Neuronal stem cell (in vitro differentiated cells): ENCODE data around the gene CDC14A.

Source experiments
- DNase-seq: peaks from one replicate; pipeline ENCODE4 v3.0.0-alpha.2; 2013; ENCODE audit warnings: low spot score
- H2AFZ ChIP-seq: one replicate; pipeline ENCODE4 v1.6.1; 2013; ENCODE audit warnings: mild to moderate bottlenecking, low read length, inconsistent platforms
- H2AK5ac ChIP-seq: 2 replicates; pipeline ENCODE4 v1.6.1; 2013; ENCODE audit warnings: low read depth, mild to moderate bottlenecking, inconsistent platforms, low read length, moderate library complexity, mixed read lengths
- H2BK120ac ChIP-seq: 2 replicates; pipeline ENCODE4 v1.6.1; 2013; ENCODE audit warnings: low read depth, mild to moderate bottlenecking, inconsistent platforms, low read length, moderate library complexity, mixed read lengths
- H2BK12ac ChIP-seq: one replicate; pipeline ENCODE4 v1.6.1; 2013; ENCODE audit warnings: low read length, inconsistent platforms
- H2BK15ac ChIP-seq: 2 replicates; pipeline ENCODE4 v1.6.1; 2013; ENCODE audit warnings: mild to moderate bottlenecking, low read length, inconsistent platforms, mixed read lengths
- H2BK5ac ChIP-seq: one replicate; pipeline ENCODE4 v1.6.1; 2013; ENCODE audit warnings: inconsistent platforms, mild to moderate bottlenecking, low read length, moderate library complexity
- H3K14ac ChIP-seq: one replicate; pipeline ENCODE4 v1.6.1; 2013; ENCODE audit warnings: low read length, inconsistent platforms
- H3K18ac ChIP-seq: 2 replicates; pipeline ENCODE4 v1.6.1; 2013; ENCODE audit warnings: low read length, inconsistent platforms
- H3K23ac ChIP-seq: 2 replicates; pipeline ENCODE4 v1.6.1; 2013; ENCODE audit warnings: low read depth, mild to moderate bottlenecking, mixed read lengths, low read length, inconsistent platforms; ENCODE audit not compliant: poor library complexity
- H3K27ac ChIP-seq: replicated peaks from 3 replicates; pipeline ENCODE4 v1.5.1; 2013; ENCODE audit warnings: low read length, inconsistent platforms
- H3K27me3 ChIP-seq, 3 experiments: 2 replicates each; pipeline ENCODE4 v1.6.1; 2013; ENCODE audit warnings: low read length in 3 of 3, mild to moderate bottlenecking in 2 of 3, inconsistent platforms in 1 of 3, low read depth in 1 of 3, mixed read lengths in 1 of 3, moderate library complexity in 1 of 3; ENCODE audit not compliant: control insufficient read depth in 3 of 3, insufficient read depth in 3 of 3
- H3K36me3 ChIP-seq, 2 donors: replicated peaks in 1 of 2; 2 replicates each; pipeline ENCODE4 v1.6.1; 2013; ENCODE audit warnings: low read length in 2 of 2; ENCODE audit not compliant: control insufficient read depth in 2 of 2, insufficient read depth in 2 of 2
- H3K4ac ChIP-seq: 2 replicates; pipeline ENCODE4 v1.6.1; 2013; ENCODE audit warnings: inconsistent platforms, mild to moderate bottlenecking, low read length, moderate library complexity
- H3K4me1 ChIP-seq, 2 donors: 1 replicate in 1 of 2; 2 replicates in 1 of 2; pipeline ENCODE4 v1.6.1; 2013; ENCODE audit warnings: low read length in 2 of 2, low read depth in 1 of 2; ENCODE audit not compliant: control insufficient read depth in 2 of 2, insufficient read depth in 1 of 2
- H3K4me2 ChIP-seq: one replicate; pipeline ENCODE4 v1.6.1; 2013; ENCODE audit warnings: mild to moderate bottlenecking, low read length, inconsistent platforms; ENCODE audit not compliant: insufficient read depth, poor library complexity, severe bottlenecking
- H3K4me3 ChIP-seq, 2 donors: 2 replicates each; pipeline ENCODE4 v1.5.1; 2013; ENCODE audit warnings: low read length in 2 of 2, mild to moderate bottlenecking in 2 of 2, inconsistent platforms in 1 of 2, moderate library complexity in 1 of 2
- H3K79me1 ChIP-seq: one replicate; pipeline ENCODE4 v1.6.1; 2013; ENCODE audit warnings: low read depth, mild to moderate bottlenecking, inconsistent platforms, low read length, moderate library complexity
- H3K9ac ChIP-seq: one replicate; pipeline ENCODE4 v1.6.1; 2013; ENCODE audit warnings: mild to moderate bottlenecking, low read depth, low read length, inconsistent platforms; ENCODE audit not compliant: poor library complexity
- H3K9me3 ChIP-seq, 2 donors: replicated peaks in 1 of 2; 2 replicates each; pipeline versions ENCODE3 to v1.6.1; 2013; ENCODE audit warnings: low read length in 2 of 2, mild to moderate bottlenecking in 2 of 2, inconsistent platforms in 1 of 2, low read depth in 1 of 2, mixed read lengths in 1 of 2, moderate library complexity in 1 of 2; ENCODE audit not compliant: control insufficient read depth in 2 of 2, insufficient read depth in 1 of 2
- H4K8ac ChIP-seq: one replicate; pipeline ENCODE4 v1.6.1; 2013; ENCODE audit warnings: low read depth, mild to moderate bottlenecking, inconsistent platforms, low read length, moderate library complexity
- H4K91ac ChIP-seq: one replicate; pipeline ENCODE4 v1.6.1; 2013; ENCODE audit warnings: low read length, low read depth, mild to moderate bottlenecking, inconsistent platforms; ENCODE audit not compliant: poor library complexity
- WGBS, 2 donors: extraction: QIAGEN DNeasy Blood & Tissue Kit; methylation state at CpG; one replicate each; pipeline ENCODE4 v1.1.7; 2013; ENCODE audit warnings: missing lambda C conversion rate in 2 of 2, mixed read lengths in 1 of 2; ENCODE audit not compliant: insufficient read length in 2 of 2, insufficient replicate concordance in 1 of 2; ENCODE audit errors: extremely low coverage in 2 of 2; 5-methylcytosine and 5-hydroxymethylcytosine counted together

Gene CDC14A

DNA sequence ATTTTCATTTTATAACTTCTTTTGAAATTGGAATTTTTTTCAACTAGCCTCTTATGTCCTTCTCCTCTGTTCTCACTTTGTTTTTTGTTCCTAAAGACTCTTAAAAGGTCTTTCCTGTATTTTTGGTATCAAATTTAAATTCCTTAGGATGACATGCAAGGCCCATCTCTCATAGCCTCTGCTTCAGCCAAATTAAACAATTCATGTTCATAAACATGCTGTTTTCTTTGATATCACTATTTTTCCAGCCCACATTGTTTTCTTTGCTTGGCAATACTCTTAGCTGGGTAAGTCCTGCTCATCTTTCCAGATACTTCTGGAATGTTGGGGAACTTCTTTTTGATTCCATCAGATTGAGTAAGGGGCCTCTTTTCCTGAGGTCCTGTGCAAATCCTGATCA, 129.9 kb downstream of the CDC14A start:
- H3K4ac ChIP-seq, result no peak overlapping the region
- H3K79me1 ChIP-seq, result no peaks in the 10 kb centered on the region
- H3K14ac ChIP-seq, result no peak overlapping the region
- no peaks in the 10 kb centered on the region for H3K9me3 ChIP-seq
- no peak overlapping the region for H2AFZ ChIP-seq
- no peaks in the 10 kb centered on the region for H3K4me1 ChIP-seq
- no peak overlapping the region for H3K27ac ChIP-seq
- H3K23ac ChIP-seq, result no peak overlapping the region
- H2BK120ac ChIP-seq, result no peak overlapping the region
- peaks cover 3 to 37% of the 10 kb centered on the region in 2 donors for H3K36me3 ChIP-seq
- no peak overlapping the region for H3K4me2 ChIP-seq
- H2BK12ac ChIP-seq, result no peak overlapping the region
- DNase-seq, result no peak
- H3K18ac ChIP-seq, result no peak overlapping the region
- H4K91ac ChIP-seq, result no peak overlapping the region
- no peak overlapping the region for H2AK5ac ChIP-seq
- H3K27me3 ChIP-seq, result no peaks in the 10 kb centered on the region
- no peak overlapping the region for H3K4me3 ChIP-seq
- no peak overlapping the region for H2BK5ac ChIP-seq
- no peak overlapping the region for H3K9ac ChIP-seq
- H4K8ac ChIP-seq, result no peak overlapping the region
- no peak overlapping the region for H2BK15ac ChIP-seq

DNA sequence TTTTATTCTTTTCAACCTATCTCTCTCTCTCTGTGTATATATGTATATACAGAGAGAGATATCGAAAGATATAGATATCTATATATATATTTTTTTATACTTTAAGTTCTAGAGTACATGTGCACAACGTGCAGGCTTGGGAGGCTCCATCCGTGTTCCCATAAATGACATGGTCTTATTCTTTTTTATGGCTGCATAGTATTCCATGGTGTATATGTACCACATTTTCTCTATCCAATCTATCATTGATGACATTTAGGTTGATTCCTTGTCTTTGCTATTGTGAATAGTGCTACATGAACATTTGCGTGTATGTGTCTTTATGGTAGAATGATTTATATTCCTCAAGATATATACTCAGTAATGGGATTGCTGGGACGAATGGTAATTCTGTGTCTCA, 130.4 kb downstream of the CDC14A start:
- H3K27me3 ChIP-seq, result no peaks in the 10 kb centered on the region
- no peak overlapping the region for H2BK120ac ChIP-seq
- no peak overlapping the region for H4K91ac ChIP-seq
- H3K4ac ChIP-seq, result no peak overlapping the region
- WGBS, 2 donors, result no CpG with 5 or more reads among the region's 5 CpGs
- H3K14ac ChIP-seq, result no peak overlapping the region
- no peak overlapping the region for H2AK5ac ChIP-seq
- H3K4me2 ChIP-seq, result no peak overlapping the region
- no peak overlapping the region for H3K27ac ChIP-seq
- H3K4me1 ChIP-seq, result no peaks in the 10 kb centered on the region
- no peaks in the 10 kb centered on the region for H3K79me1 ChIP-seq
- H2BK12ac ChIP-seq, result no peak overlapping the region
- no peak overlapping the region for H3K4me3 ChIP-seq
- H2AFZ ChIP-seq, result no peak overlapping the region
- H3K9ac ChIP-seq, result no peak overlapping the region
- no peaks in the 10 kb centered on the region for H3K9me3 ChIP-seq
- peaks cover 3 to 37% of the 10 kb centered on the region in 2 donors for H3K36me3 ChIP-seq
- DNase-seq, result no peak
- no peak overlapping the region for H2BK5ac ChIP-seq
- no peak overlapping the region for H3K18ac ChIP-seq
- H2BK15ac ChIP-seq, result no peak overlapping the region
- no peak overlapping the region for H3K23ac ChIP-seq
- no peak overlapping the region for H4K8ac ChIP-seq

DNA sequence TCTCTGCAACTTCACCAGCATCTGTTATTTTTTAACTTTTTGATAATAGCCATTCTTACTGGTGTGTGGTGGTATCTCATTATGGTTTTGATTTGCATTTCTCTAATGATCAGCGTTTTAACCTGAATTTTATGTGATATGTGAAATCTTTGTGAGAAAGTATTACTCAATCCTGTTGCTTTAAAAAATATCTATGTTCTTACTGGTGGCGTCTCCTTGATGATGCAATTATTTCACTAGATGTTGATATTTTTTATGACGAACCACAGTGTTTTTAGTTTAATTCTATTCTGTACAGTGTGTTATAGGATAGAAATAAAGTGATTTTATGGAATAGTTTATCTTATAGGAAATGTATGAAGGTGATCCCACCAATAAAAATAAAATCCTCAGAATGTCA, 130.9 kb downstream of the CDC14A start:
- Histone ChIP-seq H3K9ac (no peak overlapping the region), H3K4me1 (no peaks in the 10 kb centered on the region), H3K4me2 (no peak overlapping the region)

DNA sequence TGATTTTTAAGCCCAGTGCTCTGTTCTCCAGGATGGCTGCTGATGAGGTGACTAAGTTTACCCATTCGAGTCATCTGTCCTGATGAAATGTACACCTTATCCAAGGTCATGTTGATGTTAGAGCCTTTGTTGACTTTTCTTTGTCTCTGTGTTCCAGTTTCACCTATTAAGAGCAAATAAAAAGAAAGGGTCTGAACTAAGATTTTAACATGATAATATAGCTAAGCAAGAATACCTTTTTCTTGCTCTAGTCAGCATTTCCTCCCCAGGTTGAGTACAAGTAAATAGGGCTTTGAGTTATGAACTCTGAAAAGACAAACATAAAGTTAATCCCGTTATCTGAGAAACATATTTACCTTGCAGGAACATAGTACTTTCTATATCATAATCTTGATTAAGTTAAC, 133.6 kb downstream of the CDC14A start:
- no peak overlapping the region for H2BK5ac ChIP-seq
- no peak overlapping the region for H3K4me2 ChIP-seq
- H3K36me3 ChIP-seq, result peaks cover 3 to 41% of the 10 kb centered on the region in 2 donors
- H3K18ac ChIP-seq, result no peak overlapping the region
- no peaks in the 10 kb centered on the region for H3K27me3 ChIP-seq
- no peak overlapping the region for H2BK120ac ChIP-seq
- peaks cover 0 to 2% of the 10 kb centered on the region in 2 donors for H3K9me3 ChIP-seq
- H4K91ac ChIP-seq, result no peak overlapping the region
- DNase-seq, result no peak
- no peak overlapping the region for H3K27ac ChIP-seq
- no CpG with 5 or more reads among the region's 2 CpGs for WGBS, 2 donors
- no peak overlapping the region for H3K9ac ChIP-seq
- no peak overlapping the region for H2BK12ac ChIP-seq
- no peaks in the 10 kb centered on the region for H3K4me1 ChIP-seq
- no peak overlapping the region for H3K4ac ChIP-seq
- H3K79me1 ChIP-seq, result no peaks in the 10 kb centered on the region
- H3K14ac ChIP-seq, result no peak overlapping the region
- no peak overlapping the region for H3K4me3 ChIP-seq
- no peak overlapping the region for H2AFZ ChIP-seq
- H4K8ac ChIP-seq, result no peak overlapping the region
- H3K23ac ChIP-seq, result no peak overlapping the region
- H2BK15ac ChIP-seq, result no peak overlapping the region
- H2AK5ac ChIP-seq, result no peak overlapping the region

More for the DNA sequence above, 130.9 kb downstream of the CDC14A start:
- peaks cover 3 to 37% of the 10 kb centered on the region in 2 donors for H3K36me3 ChIP-seq
- H3K14ac ChIP-seq, result no peak overlapping the region
- no peak overlapping the region for H2BK12ac ChIP-seq
- H3K18ac ChIP-seq, result no peak overlapping the region
- H3K4me3 ChIP-seq, result no peak overlapping the region
- H3K9me3 ChIP-seq, result no peaks in the 10 kb centered on the region
- no peak overlapping the region for H4K8ac ChIP-seq
- H3K79me1 ChIP-seq, result no peaks in the 10 kb centered on the region
- DNase-seq, result no peak
- no CpG with 5 or more reads among the region's 3 CpGs for WGBS, 2 donors
- H3K23ac ChIP-seq, result no peak overlapping the region
- no peak overlapping the region for H2AFZ ChIP-seq
- H4K91ac ChIP-seq, result no peak overlapping the region
- no peak overlapping the region for H3K27ac ChIP-seq
- no peaks in the 10 kb centered on the region for H3K27me3 ChIP-seq
- no peak overlapping the region for H2BK120ac ChIP-seq
- H2BK5ac ChIP-seq, result no peak overlapping the region
- H2AK5ac ChIP-seq, result no peak overlapping the region
- no peak overlapping the region for H3K4ac ChIP-seq
- H2BK15ac ChIP-seq, result no peak overlapping the region
